Liver (tissue), 9 donors: ENCODE data around the gene BRD1. TPM values are rescaled to one million over a fixed set of nuclear protein-coding genes. Genes with fewer than 3 reads are reported as not detected.

ENCODE experiments used
- DNase-seq: peaks from one replicate; pipeline ENCODE4 v3.0.0-alpha.2; 2017; ENCODE audit warnings: low spot score
- H3K27ac ChIP-seq, 2 donors: one replicate each; pipeline ENCODE4 v1.7.0; 2013; ENCODE audit warnings: inconsistent platforms in 2 of 2, low read length in 2 of 2, control low read depth in 1 of 2, low read depth in 1 of 2, mild to moderate bottlenecking in 1 of 2
- H3K27me3 ChIP-seq, 4 donors: one replicate each; pipeline versions ENCODE4 v1.6.1 to v1.7.0; 2013; ENCODE audit warnings: low read length in 3 of 4, inconsistent platforms in 1 of 4, mild to moderate bottlenecking in 1 of 4, moderate library complexity in 1 of 4; ENCODE audit not compliant: control insufficient read depth in 4 of 4, insufficient read depth in 4 of 4
- H3K36me3 ChIP-seq, 4 donors: one replicate each; pipeline versions ENCODE4 v1.6.1 to v1.7.0; 2013; ENCODE audit warnings: low read length in 3 of 4, mild to moderate bottlenecking in 3 of 4, low read depth in 1 of 4, moderate library complexity in 1 of 4; ENCODE audit not compliant: control insufficient read depth in 4 of 4, insufficient read depth in 3 of 4
- H3K4me1 ChIP-seq, 4 donors: one replicate each; pipeline versions ENCODE4 v1.6.1 to v1.7.0; 2013; ENCODE audit warnings: low read length in 3 of 4, mild to moderate bottlenecking in 3 of 4, moderate library complexity in 1 of 4; ENCODE audit not compliant: control insufficient read depth in 4 of 4, insufficient read depth in 4 of 4
- H3K4me3 ChIP-seq, 3 donors: one replicate each; pipeline versions ENCODE4 v1.6.1 to v1.7.0; 2013; ENCODE audit warnings: low read length in 3 of 3, control low read depth in 1 of 3, low read depth in 1 of 3, mild to moderate bottlenecking in 1 of 3
- H3K9ac ChIP-seq, 2 donors: one replicate each; pipeline ENCODE4 v1.7.0; 2013; ENCODE audit warnings: low read length in 2 of 2, mild to moderate bottlenecking in 2 of 2, moderate library complexity in 2 of 2, control low read depth in 1 of 2, low read depth in 1 of 2
- H3K9me3 ChIP-seq, 4 donors: one replicate each; pipeline versions ENCODE4 v1.6.1 to v1.7.0; 2013; ENCODE audit warnings: low read length in 3 of 4; ENCODE audit not compliant: control insufficient read depth in 4 of 4
- EGR1 ChIP-seq, 2 donors: IDR thresholded peaks; 2 replicates each; pipeline ENCODE4 v1.6.1; 2016 to 2018; ENCODE audit warnings: antibody characterized with exemption in 2 of 2, low read depth in 2 of 2
- FOXA1 ChIP-seq: IDR thresholded peaks from 2 replicates; pipeline ENCODE4 v1.6.1; 2016; ENCODE audit warnings: antibody characterized with exemption
- FOXA2 ChIP-seq: IDR thresholded peaks from 2 replicates; pipeline ENCODE4 v1.6.1; 2016; ENCODE audit warnings: antibody characterized with exemption
- GABPA ChIP-seq, 2 donors: IDR thresholded peaks in 1 of 2; conservative IDR thresholded peaks in 1 of 2; 2 replicates each; pipeline ENCODE4 v1.6.1; 2016; ENCODE audit warnings: antibody characterized with exemption in 2 of 2, mild to moderate bottlenecking in 1 of 2, moderate library complexity in 1 of 2
- HNF4A ChIP-seq, 2 donors: conservative IDR thresholded peaks; 2 replicates each; pipeline ENCODE4 v1.6.1; 2016; ENCODE audit warnings: antibody characterized with exemption in 2 of 2, mild to moderate bottlenecking in 2 of 2
- HNF4G ChIP-seq: IDR thresholded peaks from 2 replicates; pipeline ENCODE4 v1.6.1; 2016; ENCODE audit warnings: antibody characterized with exemption
- JUND ChIP-seq, 2 donors: IDR thresholded peaks; 2 replicates each; pipeline ENCODE4 v1.6.1; 2016; ENCODE audit warnings: antibody characterized with exemption in 2 of 2
- MAX ChIP-seq: IDR thresholded peaks from 2 replicates; pipeline ENCODE4 v1.6.1; 2016; ENCODE audit warnings: antibody characterized with exemption
- RAD21 ChIP-seq, 2 donors: IDR thresholded peaks; 2 replicates each; pipeline ENCODE4 v1.6.1; 2016; ENCODE audit warnings: antibody characterized with exemption in 2 of 2, mild to moderate bottlenecking in 2 of 2
- REST ChIP-seq: IDR thresholded peaks from 2 replicates; pipeline ENCODE4 v1.6.1; 2016; ENCODE audit warnings: antibody characterized with exemption, mild to moderate bottlenecking
- RXRA ChIP-seq, 2 donors: IDR thresholded peaks; 2 replicates each; pipeline ENCODE4 v1.6.1; 2017 to 2018; ENCODE audit warnings: antibody characterized with exemption in 2 of 2, mild to moderate bottlenecking in 1 of 2
- SP1 ChIP-seq: IDR thresholded peaks from 2 replicates; pipeline ENCODE4 v1.6.1; 2018; ENCODE audit warnings: antibody characterized with exemption, mild to moderate bottlenecking
- TAF1 ChIP-seq: conservative IDR thresholded peaks from 2 replicates; pipeline ENCODE4 v1.6.1; 2016; ENCODE audit warnings: antibody characterized with exemption, mild to moderate bottlenecking
- YY1 ChIP-seq: IDR thresholded peaks from 2 replicates; pipeline ENCODE4 v1.6.1; 2016; ENCODE audit warnings: antibody characterized with exemption, mild to moderate bottlenecking
- ZBTB33 ChIP-seq: IDR thresholded peaks from 2 replicates; pipeline ENCODE4 v1.6.1; 2016; ENCODE audit warnings: antibody characterized with exemption
- WGBS: extraction: QIAGEN DNeasy Blood & Tissue Kit; methylation state at CpG from one replicate; pipeline ENCODE4 v1.1.7; 2013; 5-methylcytosine and 5-hydroxymethylcytosine counted together
- polyA plus RNA-seq, 2 donors: library from polyadenylated mRNA; stranded (reverse) in 1 of 2; unstranded in 1 of 2; fragments of 200-250 nt in 1 of 2; fragments of >200 nt in 1 of 2; fragmentation: Nextera tagmentation in 1 of 2; extraction: Ambion mirVana in 1 of 2; gene quantifications; one replicate each; pipeline versions ENCODE4 v1.2.1 to v1.2.3, GENCODE V29; 2013 to 2015
- total RNA-seq, 2 donors: library from RNA; depleted of rRNA; stranded (reverse); fragments of >200 nt; gene quantifications; one replicate each; pipeline ENCODE4 v1.2.3, GENCODE V29; 2014
- TF ChIP-seq, protein P1 (sequence below): fragments of 150-350 bp; IDR thresholded peaks from 2 replicates; pipeline ENCODE4 v1.5.1; 2017; ENCODE audit warnings: improper control_type of control experiment, low read depth, low read length; ENCODE audit not compliant: missing input control
- donor health status: healthy.
- donor health status: healthy.
- donor health status: healthy.
- donor health status: healthy.
- donor health status: healthy.

Gene BRD1
- total and polyA plus RNA-seq, 4 donors = 3.3 to 20.7 (median 11.6) TPM

GRCh38 chr22:49747716-49748115, 80.0 kb downstream of the BRD1 start:
- WGBS = 76% methylated on average over 3 of the region's 3 CpGs
- peaks cover 5 to 19% (median 5%) of the 10 kb centered on the region in 4 donors for H3K9me3 ChIP-seq
- no peaks in the 10 kb centered on the region for H3K36me3 ChIP-seq

More at GRCh38 chr22:49747716-49748115, 80.0 kb downstream of the BRD1 start:
- Histone ChIP-seq H3K9ac (no peak overlapping the region), H3K4me1 (no peaks in the 10 kb centered on the region), H3K4me3 (no peak overlapping the region), H3K27me3 (no peaks in the 10 kb centered on the region), H3K27ac (no peak overlapping the region)
- no peak for TF ChIP-seq HNF4A (conservative IDR thresholded peaks at IDR 0.05)
- no peak for TF ChIP-seq HNF4G
- TF ChIP-seq RAD21 (IDR thresholded peaks at IDR 0.05) = no peak
- no peak for TF ChIP-seq RXRA (IDR thresholded peaks at IDR 0.05)
- no peak for TF ChIP-seq YY1
- TF ChIP-seq JUND (IDR thresholded peaks at IDR 0.05) = no peak
- no peak for TF ChIP-seq REST
- TF ChIP-seq SP1 = no peak
- TF ChIP-seq MAX = no peak
- TF ChIP-seq EGR1 (IDR thresholded peaks at IDR 0.05; ENCODE audit: low read depth in 2 of 2) = no peak
- TF ChIP-seq, protein P1, sequence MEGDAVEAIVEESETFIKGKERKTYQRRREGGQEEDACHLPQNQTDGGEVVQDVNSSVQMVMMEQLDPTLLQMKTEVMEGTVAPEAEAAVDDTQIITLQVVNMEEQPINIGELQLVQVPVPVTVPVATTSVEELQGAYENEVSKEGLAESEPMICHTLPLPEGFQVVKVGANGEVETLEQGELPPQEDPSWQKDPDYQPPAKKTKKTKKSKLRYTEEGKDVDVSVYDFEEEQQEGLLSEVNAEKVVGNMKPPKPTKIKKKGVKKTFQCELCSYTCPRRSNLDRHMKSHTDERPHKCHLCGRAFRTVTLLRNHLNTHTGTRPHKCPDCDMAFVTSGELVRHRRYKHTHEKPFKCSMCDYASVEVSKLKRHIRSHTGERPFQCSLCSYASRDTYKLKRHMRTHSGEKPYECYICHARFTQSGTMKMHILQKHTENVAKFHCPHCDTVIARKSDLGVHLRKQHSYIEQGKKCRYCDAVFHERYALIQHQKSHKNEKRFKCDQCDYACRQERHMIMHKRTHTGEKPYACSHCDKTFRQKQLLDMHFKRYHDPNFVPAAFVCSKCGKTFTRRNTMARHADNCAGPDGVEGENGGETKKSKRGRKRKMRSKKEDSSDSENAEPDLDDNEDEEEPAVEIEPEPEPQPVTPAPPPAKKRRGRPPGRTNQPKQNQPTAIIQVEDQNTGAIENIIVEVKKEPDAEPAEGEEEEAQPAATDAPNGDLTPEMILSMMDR = no peak
- no peak for TF ChIP-seq TAF1
- TF ChIP-seq GABPA (IDR thresholded peaks at IDR 0.05 in 1 of 2, conservative IDR thresholded peaks at IDR 0.05 in 1 of 2) = no peak
- no peak for TF ChIP-seq FOXA1
- no peak for TF ChIP-seq FOXA2
- TF ChIP-seq ZBTB33 = no peak
- DNase-seq = no peak
